Breast epithelium (tissue), 3 donors: ENCODE results near the gene ITPR1.

Experiments used
- POLR2A ChIP-seq: fragments of 450-650 bp; IDR thresholded peaks from one replicate; pipeline ENCODE4 v1.6.1; 2016; ENCODE audit warnings: antibody characterized with exemption, mild to moderate bottlenecking, moderate library complexity
- TF ChIP-seq, protein P1 (sequence below), 3 donors: fragments of 450-650 bp; IDR thresholded peaks; one replicate each; pipeline ENCODE4 v1.5.1; 2016 to 2017; ENCODE audit warnings: antibody characterized with exemption in 3 of 3, mild to moderate bottlenecking in 3 of 3, moderate library complexity in 3 of 3

DNA sequence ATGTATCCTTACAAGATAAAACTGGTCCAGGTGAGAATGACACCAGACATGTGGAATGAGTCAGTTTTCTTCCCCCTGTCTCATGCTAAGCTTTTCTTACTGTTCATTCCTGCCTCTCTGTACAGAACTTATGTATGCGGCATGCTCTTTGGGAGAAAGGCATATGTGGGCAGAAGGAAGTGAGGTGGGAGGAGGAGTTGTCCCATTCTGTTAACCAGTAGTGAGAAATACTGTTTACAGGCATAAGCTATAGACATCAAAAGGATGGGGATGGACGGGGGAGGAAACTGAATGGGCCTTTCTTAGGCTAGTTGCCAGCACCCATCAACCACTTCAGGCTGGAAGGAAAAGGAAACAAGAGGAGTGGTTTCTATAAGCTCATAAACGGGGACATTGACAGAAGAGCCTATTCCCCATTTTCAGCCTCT lies 342.5 kb downstream of the ITPR1 start:
- TF ChIP-seq, protein P1, sequence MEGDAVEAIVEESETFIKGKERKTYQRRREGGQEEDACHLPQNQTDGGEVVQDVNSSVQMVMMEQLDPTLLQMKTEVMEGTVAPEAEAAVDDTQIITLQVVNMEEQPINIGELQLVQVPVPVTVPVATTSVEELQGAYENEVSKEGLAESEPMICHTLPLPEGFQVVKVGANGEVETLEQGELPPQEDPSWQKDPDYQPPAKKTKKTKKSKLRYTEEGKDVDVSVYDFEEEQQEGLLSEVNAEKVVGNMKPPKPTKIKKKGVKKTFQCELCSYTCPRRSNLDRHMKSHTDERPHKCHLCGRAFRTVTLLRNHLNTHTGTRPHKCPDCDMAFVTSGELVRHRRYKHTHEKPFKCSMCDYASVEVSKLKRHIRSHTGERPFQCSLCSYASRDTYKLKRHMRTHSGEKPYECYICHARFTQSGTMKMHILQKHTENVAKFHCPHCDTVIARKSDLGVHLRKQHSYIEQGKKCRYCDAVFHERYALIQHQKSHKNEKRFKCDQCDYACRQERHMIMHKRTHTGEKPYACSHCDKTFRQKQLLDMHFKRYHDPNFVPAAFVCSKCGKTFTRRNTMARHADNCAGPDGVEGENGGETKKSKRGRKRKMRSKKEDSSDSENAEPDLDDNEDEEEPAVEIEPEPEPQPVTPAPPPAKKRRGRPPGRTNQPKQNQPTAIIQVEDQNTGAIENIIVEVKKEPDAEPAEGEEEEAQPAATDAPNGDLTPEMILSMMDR (IDR thresholded peaks at IDR 0.05): no peak
- TF ChIP-seq POLR2A: no peak
